KG1 (cell line): Measurements from ENCODE around the gene ARRDC5.
"Not testable (repeated sequence)": the region's sequence is repeated elsewhere in the genome, so short reads cannot be mapped to it uniquely, and the experiment has no call there.

Experiments used
- DNase-seq: peaks from one replicate; lab custom pipeline; 2025; lab: John Stamatoyannopoulos, UW

The ARRDC5 gene

DNA sequence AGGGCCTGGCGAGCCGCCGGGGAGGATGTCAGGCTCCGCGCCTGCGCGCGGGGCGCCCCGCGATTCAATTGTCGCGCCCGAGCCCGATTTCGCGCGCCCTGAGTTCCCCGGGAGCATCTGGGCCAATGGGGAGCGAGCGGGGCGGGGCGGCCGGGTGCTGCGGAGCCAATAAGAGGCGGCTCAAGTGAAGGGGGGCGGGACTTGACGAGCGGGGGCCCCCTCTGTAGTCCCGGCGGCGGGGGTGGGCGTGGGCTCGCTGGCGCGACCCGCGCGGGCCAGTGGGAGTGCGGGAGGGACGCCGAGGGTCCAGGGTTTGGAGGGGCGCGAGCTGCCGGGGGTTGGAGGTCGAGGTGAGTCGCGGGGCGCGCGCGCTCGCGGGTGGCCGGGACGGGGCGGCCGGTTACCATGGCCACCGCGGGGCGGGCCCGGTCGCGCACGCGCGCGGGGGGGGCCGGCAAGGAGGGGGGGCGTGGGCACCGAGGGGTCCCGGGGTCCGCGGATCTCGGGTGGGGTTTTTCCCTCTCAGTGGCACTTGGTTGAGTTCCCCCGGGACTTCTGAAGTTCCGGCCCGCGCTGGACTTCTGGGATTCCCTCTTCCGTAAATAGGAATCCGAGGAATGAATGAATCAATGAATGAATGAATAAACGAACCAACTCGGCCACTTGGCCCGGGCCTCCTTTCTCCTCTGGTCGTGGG lies 7.3 kb upstream of the ARRDC5 start:
- peak; percentile 87 for DNase-seq

DNA sequence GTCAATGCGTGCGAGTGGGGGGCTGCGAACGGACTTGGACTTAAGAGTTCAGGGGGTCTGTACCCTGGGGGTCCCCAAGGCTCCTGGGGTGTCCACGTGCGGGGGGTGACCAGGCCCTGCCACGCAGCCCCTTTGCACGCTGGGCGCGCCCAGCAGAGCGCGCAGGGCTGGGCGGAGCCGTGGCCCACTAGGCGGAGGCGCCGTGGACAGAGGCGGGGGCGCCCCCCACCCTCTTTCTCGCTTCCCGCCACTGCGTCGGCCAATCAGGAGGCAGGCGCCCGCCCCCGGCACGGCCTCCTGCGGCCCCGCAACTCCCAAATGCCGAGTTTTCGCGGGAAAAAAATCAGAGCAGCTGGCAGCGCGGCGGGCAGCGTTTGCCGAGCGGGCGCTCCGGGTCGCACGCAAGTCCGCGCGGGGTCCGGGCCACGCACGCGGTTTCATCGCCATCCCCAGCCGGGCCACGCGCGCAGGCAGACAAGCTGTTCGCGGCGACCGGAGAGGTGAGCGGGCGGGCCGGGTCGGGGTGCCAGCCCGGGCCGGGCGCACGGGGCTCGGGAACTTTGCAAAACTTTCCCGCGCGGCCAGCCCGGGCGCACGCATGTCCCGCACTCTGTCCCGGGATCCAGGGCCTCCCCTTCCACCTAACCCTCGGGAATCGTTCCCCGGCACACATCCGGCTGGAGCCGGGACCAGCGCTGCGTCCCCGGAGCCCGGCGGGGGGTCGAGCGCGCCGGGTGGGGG lies 6.6 kb upstream of the ARRDC5 start, which contains the start of gene UHRF1:
Gene UHRF1, plus strand, starts transcription at position 346 of the 741 bp plus-strand sequence. CDS start 1,385 bp downstream, outside the sequence.
- peak; percentile 40 for DNase-seq

DNA sequence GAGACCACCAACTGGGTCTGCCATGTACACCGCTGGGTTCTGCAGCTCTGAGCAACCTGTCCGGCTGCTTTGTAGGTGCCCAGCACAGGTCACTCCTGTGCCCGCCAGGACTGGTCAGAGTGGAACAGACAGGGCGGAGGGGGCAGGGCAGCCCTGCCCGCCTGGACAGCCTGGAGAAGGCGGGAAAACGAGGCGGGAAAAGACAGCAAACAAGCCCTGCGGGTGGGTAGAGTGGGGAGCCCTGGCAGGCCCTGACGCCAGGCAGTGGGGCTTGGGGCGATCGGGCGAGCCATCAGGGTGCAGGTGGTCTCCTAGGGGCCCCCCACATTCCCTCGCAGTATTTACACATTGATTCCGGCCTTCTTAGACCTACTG lies 6.1 kb upstream of the ARRDC5 start:
- no peak for DNase-seq

DNA sequence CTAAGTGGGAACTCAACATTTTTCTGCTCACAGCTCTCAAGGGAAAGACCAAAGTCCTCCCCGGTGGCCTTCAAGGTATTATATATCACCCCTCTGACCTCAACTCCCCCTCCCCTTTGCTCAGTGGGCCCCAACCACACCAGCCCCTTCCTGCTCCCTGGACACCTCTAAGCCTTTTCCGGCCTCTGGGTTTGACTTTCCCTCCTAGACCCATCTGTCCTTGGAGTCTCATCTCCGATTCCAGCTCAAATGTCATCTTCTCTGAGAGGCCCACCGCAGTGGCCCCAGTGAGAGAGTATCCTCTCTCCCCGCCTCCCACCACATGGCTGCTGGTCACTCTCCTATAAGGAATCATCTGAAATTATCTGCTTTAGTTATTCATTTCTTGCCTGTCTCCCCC lies 5.7 kb upstream of the ARRDC5 start:
- no peak for DNase-seq

DNA sequence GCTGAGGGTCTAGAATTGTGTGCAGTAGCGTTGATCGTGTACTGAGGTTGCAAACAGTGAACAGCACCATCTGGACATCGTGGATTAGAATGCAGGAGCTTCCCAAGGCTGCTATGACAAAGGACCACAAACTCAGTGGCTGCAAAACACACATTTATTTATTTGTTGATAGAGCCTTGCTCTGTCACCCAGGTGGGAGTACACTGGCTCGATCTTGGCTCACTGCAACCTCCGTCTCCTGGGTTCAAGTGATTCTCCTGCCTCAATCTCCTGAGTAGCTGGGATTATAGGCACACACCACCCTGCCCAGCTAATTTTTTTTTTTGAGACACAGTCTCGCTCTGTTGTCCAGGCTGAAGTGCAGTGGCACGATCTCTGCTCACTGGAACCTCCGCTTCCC lies 4.3 kb upstream of the ARRDC5 start:
- DNase-seq = no peak

DNA sequence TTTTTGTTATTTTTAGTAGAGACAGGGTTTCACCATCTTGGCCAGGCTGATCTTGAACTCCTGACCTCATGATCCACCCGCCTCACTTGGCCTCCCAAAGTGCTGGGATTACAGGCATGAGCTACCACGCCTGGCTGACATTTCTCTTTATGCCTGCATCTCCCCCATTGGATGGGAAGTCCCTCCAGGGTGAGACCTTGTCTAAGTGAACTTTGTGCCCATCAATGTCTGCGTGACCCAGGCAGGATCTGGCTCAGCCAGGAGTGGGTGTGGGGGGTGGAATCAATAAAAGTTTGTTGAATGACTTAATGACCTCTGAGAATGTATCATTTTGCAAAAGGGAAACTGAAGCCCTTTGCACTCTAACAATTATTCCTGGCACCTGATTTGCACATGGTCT lies 1.8 kb upstream of the ARRDC5 start:
- no peak for DNase-seq

DNA sequence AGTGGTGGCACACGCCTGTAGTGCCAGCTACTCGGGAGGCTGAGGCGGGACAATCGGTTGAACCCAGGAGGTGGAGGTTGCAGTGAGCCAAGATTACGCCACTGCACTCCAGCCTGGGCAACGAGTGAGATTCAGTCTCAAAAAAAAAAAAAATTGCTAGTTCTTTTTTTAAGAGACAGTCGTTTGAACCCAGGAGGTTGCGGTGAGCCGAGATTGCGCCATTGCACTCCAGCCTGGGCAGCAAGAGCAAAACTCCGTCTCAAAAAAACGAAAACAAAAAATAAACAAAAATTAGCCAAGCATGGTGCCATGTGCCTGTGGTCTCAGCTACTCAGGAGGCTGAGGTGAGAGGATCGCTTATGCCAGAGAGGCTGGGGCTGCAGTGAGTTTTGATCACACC lies 1.8 kb downstream of the ARRDC5 start:
- DNase-seq = not testable (repeated sequence)

DNA sequence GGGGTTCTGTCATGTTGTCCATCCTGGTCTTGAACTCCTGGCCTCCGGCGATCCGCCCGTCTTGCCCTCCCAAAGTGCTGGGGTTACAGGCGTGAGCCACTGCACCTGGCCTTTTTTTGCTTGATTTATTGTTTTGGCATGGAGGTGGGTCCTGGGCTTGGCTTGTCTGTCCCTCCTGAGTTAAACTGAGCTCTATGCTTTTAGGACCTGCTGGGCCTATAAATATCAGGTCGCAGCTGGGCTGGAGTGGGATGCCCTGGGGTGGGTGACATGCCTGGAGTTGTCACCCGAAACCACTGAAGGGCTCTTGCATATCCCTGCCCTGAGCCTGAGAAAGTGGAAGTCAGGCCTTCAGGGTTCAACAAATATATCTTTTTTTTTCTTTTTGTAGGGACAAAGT lies 5.5 kb downstream of the ARRDC5 start:
- DNase-seq = no peak

DNA sequence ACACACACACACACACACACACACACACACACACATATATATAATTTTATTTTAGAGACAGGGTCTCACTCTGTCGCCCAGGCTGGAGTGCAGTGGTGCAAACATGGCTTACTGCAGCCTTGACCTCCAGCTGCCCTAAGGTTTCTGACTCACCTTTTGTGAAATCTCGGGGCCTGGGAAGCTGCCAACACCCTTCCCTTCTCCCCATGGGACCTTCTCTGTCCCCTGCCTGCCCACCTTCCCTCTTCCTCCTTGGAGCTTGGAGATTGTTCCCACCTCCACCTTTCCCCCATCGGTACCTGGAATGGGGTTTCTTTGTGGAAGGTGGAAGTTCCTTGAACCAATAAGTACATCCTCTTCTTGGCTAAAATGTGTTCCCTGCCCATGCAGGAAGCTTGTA lies 6.3 kb downstream of the ARRDC5 start:
- DNase-seq = no peak

DNA sequence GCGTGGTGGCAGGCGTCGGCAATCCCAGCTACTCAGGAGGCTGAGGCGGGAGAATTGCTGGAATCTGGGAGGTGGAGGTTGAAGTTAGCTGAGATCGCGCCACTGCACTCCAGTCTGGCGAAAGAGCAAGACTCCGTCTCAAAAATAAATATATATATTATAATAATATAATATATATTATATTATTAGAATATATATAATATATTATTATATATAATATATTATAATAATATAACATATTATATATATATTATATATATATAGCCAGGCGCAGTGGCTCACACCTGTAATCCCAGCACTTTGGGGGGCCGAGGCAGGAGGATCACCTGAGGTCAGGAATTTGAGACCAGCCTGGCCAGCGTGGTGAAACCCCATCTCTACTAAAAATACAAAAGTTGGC lies 9.7 kb downstream of the ARRDC5 start:
- not testable (repeated sequence) for DNase-seq

DNA sequence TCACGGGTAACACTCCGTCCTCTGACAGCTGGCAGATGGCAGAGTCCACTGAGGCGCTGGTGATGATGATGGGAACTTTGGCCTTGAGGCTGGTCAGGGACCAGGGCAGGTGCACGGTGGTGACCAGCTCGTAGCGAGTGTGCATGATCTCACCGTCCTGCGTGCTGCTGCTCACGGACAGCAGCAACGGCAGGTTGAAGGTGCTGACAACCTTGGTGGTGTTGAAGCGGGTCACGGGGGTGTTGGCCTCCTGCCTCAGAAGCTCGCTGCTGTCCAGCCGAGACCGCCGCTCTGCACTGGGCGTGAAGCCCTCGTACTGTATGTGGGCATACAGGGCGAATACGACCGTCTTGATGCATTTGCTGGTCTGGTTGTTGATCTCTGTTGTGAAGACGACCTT lies 11.6 kb downstream of the ARRDC5 start:
- no peak for DNase-seq

DNA sequence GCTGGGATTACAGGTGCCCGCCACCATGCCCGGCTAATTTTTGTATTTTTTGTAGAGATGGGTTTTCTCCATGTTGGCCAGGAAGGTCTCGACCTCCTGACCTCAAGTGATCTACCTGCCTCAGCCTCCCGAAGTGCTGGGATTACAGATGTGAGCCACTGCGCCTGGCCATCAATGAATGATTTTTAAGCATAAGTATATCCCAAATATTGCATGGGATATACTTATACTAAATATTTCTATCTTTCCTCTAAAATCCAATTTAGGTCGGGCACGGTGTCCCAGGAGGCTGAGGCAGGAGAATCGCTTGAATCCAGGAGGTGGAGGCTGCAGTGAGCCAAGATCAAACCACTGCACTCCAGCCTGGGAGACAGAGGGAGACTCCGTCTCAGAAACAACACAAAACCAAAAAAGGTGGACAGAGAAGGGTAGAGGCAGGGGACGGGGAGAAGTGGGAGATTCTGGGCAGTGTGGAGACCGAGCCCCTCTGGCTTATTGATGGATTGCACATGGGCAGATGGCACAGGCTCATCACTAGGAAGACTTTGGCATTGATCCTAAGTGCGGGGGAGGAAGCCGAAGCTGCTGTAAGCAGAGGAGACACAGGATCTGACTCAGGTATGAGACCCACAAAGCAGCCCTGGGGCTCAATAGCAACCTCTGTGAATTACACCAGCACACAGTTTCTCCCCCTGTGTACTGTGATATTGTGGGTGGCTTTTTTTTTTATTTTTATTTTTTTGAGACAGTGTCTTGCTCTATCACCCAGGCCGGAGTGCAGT lies 13.5 kb downstream of the ARRDC5 start:
- no peak for DNase-seq

DNA sequence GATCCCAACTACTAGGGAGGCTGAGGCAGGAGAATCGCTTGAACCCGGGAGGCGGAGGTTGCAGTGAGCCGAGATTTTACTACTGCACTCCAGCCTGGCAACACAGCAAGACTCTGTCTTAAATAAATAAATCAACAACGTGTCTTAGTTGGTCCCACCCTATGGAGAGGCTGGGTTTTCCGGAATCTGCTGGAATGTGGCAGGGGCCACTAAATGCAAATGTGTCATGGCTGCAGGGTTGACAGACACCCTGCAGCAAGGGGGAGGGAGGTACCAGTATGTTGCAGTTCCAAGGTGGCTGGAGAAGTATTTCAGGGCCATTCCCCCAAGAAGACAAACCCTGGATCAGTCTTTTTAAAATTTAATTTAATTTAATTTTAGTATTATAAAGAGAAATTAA lies 14.9 kb downstream of the ARRDC5 start:
- DNase-seq = not testable (repeated sequence)

DNA sequence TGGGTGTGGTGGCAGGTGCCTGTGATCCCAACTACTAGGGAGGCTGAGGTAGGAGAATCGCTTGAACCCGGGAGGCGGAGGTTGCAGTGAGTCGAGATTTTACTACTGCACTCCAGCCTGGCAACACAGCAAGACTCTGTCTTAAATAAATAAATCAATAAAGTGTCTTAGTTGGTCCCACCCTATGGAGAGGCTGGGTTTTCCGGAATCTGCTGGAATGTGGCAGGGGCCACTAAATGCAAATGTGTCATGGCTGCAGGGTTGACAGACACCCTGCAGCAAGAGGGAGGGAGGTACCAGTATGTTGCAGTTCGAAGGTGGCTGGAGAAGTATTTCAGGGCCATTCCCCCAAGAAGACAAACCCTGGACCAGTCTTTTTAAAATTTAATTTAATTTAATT lies 17.7 kb downstream of the ARRDC5 start:
- not testable (repeated sequence) for DNase-seq

DNA sequence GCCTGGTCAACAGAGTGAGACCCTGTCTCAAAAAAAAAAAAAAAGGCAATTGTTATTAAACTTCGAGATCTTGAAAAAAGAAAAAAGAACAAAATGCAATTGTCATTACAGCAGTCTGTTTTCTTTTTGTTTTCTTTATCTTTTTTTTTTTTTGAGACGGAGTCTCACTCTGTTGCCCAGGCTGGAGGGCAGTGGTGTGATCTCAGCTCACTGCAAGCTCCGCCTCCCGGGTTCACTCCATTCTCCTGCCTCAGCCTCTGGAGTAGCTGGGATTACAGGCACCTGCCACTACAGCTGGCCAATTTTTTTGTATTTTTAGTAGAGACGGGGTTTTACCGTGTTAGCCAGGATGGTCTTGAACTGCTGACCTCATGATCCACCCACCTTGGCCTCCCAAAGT lies 19.8 kb downstream of the ARRDC5 start:
- not testable (repeated sequence) for DNase-seq

DNA sequence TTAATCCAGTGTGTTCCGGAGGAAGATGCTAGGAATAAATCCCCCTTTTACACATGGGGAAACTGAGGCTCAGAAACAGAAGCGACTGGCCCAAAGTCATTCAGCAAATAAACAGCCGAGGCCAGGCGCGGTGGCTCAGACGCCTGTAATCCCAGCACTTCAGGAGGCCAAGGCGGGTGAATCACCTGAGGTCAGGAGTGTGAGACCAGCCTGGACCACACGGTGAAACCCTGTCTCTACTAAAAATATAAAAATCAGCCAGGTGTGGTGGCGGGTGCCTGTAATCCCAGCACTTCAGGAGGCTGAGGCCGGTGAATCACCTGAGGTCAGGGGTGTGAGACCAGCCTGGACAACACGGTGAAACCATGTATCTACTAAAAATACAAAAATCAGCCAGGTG lies 23.7 kb downstream of the ARRDC5 start:
- DNase-seq = no peak

DNA sequence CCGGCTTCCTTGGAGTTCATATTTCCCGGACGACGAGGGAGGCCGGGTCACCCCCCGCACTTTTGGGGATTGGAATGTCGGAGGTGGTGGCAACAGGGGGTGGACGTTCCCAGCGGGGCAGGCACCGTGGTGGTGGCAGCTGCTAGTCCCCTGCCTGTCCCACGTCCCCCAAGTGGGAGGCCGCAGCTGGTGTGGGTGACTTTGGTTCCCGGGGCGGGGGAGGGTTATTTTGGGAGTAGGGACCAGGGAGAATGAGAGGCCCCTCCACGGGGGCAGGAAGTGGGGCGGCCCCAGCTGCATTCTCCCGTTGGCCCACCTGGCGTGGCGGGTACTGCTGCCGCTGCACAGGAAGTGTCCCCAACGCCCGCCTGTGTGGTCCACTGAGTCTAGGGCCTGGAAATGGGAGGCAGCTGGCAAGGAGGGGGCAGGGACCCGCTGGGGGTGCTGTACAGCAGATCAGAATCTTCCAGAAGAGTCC lies 24.2 kb downstream of the ARRDC5 start:
- no peak for DNase-seq

DNA sequence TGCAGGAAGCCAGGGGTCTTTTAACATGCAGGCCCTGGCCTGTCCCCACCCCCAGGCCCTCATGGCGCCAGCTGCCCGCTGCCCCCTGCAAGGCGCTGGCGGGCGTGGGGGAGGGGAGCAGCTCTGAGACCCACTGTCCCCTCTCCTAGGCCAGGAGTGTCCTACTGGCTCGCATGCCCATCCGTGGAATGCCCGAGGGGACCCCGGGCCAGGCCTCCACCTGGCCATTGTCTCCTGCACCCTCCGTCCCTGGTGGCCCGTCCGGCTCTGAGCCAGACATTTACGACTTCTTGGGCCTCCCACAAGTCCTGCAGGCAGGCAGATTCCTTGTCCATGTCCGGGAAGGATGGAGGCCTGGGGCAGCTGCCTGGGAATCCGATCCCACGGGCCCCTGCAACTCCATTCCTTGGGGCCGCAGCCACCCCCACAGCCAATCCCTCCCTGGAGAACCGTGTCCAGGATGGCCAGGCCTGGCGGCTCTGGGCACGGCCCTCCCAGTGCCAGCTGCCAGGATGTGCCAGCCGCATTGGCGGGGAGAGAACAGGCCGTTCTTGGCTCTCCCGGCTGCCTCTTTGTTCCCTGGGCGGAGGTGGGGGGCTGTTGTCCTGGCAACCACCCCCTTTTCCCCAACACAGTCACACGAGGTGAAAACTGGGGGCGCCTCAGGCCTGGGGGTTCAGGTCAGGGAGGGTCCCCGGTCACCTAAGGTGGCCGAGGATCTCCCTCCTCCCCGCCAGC lies 24.8 kb downstream of the ARRDC5 start:
- DNase-seq = no peak

DNA sequence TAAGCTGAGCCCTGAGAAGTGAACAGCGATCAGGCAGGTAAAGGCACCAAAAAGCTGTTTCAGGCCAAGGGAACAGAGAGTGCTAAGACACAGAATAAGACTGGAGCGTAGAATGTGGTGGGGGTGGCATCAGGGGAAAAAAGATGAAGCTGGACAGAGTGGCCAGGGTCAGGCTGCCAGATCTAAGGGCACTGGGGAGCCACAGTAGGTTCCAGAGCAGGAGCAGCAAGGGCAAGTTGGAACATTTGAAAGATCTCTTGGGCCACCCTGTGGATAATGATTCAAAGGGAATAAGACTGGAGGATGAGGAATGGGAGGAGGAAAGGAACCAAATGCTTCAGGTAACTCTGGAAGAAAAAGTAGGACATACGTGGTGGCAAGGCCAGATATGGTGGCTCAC lies 28.8 kb downstream of the ARRDC5 start:
- DNase-seq = no peak

DNA sequence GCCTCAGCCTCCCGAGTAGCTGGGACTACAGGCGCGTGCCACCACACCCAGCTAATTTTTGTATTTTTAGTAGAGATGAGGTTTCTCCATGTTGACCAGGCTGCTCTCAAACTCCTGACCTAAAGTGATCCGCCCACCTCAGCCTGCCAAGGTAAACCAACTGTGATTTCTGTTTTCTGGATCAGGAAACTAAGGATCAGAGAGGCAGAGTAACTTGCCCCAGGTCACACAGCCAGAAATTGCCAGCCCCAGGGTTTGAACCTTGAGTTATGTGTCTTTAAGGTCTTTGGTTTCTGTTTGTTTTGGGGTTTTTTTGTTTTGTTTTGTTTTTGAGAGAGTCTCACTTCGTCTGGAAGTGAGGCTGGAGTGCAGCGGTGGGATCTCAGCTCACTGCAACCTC lies 31.0 kb downstream of the ARRDC5 start:
- no peak for DNase-seq

DNA sequence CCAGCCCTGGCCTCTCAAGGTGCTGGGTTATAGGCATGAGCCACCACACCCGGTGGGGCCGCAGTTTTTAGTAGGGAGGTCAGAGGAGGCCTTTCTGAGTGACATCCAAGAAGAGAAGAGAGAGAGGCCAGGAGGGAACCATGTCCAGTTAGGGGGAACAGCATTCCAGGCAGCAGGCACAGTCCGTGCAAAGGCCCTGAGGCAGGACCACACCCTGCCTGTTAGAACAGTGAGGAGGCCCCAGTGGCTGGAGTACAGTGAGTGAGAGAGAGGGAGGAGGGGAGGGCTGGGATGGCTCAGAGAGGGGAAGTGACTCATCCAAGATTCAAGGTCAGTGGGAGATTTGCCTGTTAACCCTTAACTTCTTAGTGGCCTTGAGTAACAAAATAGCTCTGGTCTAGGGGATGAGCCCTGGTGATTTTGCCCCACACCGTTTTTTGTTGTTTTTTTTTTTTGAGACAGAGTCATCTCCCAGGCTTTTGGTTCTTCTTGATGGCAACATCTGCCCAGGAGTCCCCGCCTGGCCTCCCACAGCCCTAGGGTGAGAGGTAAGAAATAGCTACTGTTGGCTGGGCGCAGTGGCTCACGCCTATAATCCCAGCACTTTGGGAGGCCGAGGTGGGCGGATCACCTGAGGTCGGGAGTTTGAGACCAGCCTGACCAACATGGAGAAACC lies 32.5 kb downstream of the ARRDC5 start:
- DNase-seq = no peak
